Inferior parietal cortex (tissue), 1 donor: ENCODE data around the gene FRMD6.

ENCODE experiments used
- DNase-seq: peaks from one replicate; pipeline ENCODE4 v3.0.0-alpha.2; 2016; ENCODE audit errors: extremely low spot score

FRMD6 gene

GRCh38 chr14:51651388-51652167 is at the start of gene FRMD6:
Gene FRMD6 (plus strand): TSS chr14:51651910. CDS start chr14:51689837, 37,927 bp downstream.
- peak; percentile 76 for DNase-seq

GRCh38 chr14:51602310-51602709 is 49.4 kb upstream of the FRMD6 start:
- no peak for DNase-seq

- no peak for DNase-seq
Observed at GRCh38 chr14:51603495-51603894, 48.2 kb upstream of the FRMD6 start.

- DNase-seq: no peak
Observed at GRCh38 chr14:51604073-51604472, 47.6 kb upstream of the FRMD6 start.

GRCh38 chr14:51605575-51605974 is 46.1 kb upstream of the FRMD6 start:
- no peak for DNase-seq

- no peak for DNase-seq
Observed at GRCh38 chr14:51607711-51608110, 44.0 kb upstream of the FRMD6 start.

DNA sequence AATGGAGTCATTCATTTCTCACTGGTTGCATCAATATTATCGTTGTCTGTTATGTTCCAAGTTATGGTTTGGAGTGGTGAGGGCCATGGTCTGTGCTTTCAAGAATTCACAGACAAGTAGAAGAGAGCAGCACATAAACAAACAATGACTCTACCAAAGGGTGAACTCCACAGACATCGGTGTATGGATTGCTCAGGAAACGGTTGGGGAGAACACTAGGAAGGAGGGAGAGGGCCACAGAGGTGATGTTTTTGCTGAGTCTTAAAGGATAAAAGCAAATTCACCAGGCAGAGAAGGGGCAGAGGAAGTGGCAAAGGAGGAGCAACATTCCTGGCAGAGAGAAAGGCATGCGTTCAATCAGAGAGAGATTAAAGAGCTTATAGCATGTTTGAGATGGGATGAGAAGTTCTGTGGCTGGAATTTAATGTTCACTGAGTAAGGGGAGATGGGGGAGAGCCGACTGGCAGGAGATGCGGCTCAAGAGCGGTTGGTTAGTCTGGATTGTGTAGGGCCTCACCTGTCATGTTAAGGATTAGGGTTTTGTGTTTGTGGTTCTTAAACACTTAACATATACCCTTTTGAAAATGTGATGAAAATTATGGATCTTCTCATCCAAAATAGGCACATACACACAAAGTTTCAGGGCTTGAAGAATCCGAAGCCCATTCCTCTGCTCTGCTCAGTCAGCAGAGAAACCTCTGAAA is 42.3 kb upstream of the FRMD6 start:
- no peak for DNase-seq

DNA sequence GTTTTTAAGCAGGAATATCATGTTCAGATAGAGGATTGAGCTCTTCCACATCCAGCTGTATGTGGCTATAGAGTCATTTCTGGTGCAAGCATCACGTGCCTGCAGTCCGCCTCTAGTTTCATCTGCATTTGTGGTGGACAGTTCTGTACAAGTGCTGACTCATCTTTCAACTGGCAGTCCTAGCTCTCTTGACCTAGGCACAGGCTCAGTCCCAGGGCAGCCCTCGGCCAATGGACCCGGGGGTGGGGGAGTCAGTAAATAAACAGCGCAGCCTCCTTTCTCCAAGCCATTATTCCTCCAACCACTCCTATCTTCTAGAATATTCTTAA is 41.8 kb upstream of the FRMD6 start:
- no peak for DNase-seq

GRCh38 chr14:51610771-51611170 is 40.9 kb upstream of the FRMD6 start:
- DNase-seq: no peak

DNA sequence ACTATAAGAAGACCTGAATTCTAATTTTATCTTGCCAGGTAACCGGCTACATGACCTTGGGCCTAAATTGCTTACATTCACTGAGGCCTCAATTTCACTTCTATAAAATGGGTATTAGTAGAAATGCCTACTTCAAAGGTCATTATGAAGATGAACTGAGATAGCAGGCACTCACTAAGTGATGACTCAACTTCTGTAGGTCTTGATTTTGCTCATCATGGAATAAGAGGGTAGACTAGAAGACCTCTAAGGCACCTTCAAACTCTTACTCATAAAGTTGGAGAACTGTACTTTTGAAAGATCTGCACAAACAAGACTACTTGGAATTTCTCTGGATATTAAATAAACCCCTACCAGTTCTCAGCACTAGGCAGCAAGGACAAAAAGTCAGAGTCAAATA is 39.3 kb upstream of the FRMD6 start:
- no peak for DNase-seq

DNA sequence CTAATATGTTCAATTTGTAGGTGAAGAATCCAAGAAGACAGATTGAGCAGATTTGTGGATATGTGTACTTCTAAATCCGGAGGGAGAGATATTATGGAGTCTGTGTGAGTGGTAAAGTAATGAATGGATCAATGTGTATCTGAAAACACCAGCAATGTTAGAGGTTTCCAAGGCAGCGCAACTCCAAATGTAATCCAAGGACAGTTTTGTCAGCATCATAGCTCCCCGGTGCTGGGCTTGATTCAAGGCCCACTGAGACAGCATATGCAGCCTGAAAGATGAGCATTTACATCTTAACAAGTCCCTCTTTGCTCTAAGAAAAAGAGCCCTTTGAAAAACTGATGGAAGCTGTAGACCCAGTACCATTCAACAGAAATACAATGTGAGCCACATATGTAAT is 38.3 kb upstream of the FRMD6 start:
- no peak for DNase-seq

DNA sequence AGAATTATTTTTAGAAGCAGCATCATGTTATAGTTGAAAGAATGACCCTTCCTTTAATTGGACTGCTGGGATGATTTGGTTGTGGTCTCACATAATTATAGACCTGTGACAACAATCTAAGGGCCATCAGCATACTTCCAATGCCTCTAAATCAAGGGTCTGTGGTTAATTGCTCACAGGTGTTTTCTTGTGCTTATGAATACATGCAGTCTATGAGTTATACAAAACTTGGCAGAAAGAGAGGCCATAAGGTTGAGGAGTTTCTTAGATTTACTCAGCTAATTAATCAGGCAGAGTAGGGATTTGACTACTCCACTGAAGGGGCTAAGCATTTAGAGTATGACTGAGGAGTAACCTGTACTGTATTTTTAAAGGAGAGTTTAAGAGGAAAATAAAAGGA is 37.0 kb upstream of the FRMD6 start:
- no peak for DNase-seq

DNA sequence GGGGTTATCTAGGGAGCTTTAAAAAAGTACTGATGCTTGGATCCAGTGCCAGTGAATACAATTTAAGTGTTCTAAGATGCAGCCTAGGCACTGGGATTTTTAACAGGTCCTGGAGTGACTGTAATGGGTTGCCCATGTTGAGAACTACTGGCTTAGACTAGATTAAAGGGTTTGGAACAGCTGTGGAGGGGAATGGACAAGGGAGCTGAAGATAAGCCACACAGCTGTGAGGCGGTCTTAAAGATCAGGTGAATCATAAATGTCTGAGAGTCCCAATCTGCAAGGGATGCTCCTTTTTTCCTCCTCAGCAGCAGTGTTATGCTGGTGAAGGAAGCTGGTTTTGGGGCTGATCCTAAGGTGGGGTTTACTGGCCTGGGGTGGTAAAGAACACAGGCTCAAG is 35.5 kb upstream of the FRMD6 start:
- DNase-seq: no peak

DNA sequence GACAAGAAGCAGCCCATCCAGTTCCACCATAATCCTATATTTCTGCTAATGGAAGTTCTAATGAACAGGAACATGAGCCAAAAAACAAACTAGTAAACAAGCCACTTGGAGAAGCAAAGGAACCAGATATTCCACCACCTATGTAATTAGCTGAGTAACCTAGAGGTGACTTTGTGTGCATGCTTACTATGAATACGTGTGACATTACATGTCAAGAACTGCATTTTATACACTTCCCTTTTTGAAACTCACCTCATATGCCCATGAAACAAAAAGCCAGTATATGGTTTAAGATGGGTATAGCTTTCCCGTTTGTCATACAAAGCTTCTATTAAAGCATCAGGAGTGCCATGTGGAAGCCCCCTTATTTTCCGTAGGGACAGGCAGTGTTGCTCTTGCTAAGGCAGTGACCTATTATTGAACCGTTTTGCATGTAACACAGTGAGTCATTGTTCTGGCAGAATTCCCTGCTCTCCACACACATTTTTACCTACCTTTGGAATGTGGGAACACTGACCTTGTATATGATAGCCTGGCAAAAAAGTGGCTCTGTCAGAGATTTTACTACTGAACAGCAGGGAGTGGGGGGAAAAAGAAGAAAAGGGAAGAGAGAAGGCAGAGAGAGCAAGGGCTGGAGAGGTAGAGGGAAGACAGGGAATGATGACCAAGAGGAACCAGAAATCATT is 34.8 kb upstream of the FRMD6 start:
- DNase-seq: no peak

- DNase-seq: no peak
Observed at GRCh38 chr14:51619561-51619960, 32.1 kb upstream of the FRMD6 start.

- no peak for DNase-seq
Observed at GRCh38 chr14:51620056-51620455, 31.7 kb upstream of the FRMD6 start.

- DNase-seq: no peak
Observed at GRCh38 chr14:51621654-51622053, 30.1 kb upstream of the FRMD6 start.

- no peak for DNase-seq
Observed at GRCh38 chr14:51622376-51622775, 29.3 kb upstream of the FRMD6 start.

GRCh38 chr14:51624955-51625569 is 26.6 kb upstream of the FRMD6 start:
- DNase-seq: no peak

DNA sequence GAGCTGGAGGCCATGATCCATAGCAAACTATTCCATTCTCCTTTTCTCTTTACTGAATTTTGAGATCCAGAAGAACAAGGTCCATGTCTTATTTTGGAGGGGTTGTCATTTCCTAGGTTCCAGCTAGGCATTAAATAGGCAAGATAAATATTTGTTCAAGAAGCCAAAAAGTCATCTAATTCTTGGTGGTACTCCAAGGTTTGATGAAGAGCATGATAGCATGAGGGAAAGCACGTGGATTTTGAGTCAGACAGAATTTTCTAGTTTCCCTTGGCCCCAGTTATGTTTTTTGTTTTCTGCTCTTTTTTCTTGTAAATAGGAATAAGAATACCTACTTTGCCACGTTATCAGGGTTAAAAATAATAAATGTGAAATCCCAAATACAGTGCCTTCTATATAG is 25.5 kb upstream of the FRMD6 start:
- no peak for DNase-seq

GRCh38 chr14:51626788-51627187 is 24.9 kb upstream of the FRMD6 start:
- no peak for DNase-seq

- no peak for DNase-seq
Observed at GRCh38 chr14:51627313-51627712, 24.4 kb upstream of the FRMD6 start.

DNA sequence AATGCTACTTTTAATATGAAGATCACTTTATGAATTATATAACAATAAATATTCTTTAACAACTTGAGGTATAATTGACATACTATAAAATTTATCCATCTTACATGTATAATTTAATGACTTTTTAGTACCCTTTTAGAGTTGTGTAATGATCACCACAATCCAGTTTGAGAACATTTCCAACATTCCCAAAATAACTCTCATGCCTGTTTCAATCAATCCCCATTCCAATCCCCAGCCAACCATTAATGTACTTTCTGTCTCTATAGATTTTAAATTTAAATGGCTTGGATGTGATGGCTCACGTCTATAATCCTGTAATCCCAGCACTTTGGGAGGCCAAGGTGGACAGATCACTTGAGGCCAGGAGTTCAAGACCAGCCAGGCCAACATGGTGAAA is 23.5 kb upstream of the FRMD6 start:
- DNase-seq: no peak
